ENCODE results near the gene GADL1. TPM values are rescaled to one million over a fixed set of nuclear protein-coding genes. Genes with fewer than 3 reads are reported as not detected.

The GADL1 gene
- total and polyA plus RNA-seq, 3 donors from 2014 or later: 0.08 to 0.30 TPM; not detected in 1

DNA sequence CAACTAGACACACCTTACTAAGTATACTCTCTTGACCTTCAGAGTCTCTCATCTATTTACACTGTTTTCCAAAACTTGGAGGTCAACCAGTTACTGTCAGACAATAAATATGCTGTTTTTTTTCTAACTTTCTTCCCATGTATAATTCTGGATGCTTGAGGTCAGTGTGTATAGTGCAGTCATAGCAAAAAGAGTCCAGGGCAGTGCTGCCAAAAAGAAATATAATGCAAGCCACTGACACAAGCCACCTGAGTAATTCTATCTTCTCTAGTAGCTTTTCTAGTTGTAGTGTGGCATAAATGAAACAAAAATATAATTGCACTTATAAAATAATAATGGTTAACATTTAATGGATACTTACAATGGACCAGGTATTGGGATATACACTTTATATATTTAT lies 21.6 kb downstream of the GADL1 start:
- intact Hi-C loops (cut with DNase I; ENCODE audit: low total_unique reads): no loop called here
- Histone ChIP-seq H3K4me1 (no peaks in the 10 kb centered on the region), H3K27ac (no peak overlapping the region), H3K36me3 (ENCODE audit: low read depth, missing control alignments) (no peaks in the 10 kb centered on the region), H3K9me3 (no peaks in the 10 kb centered on the region), H3K27me3 (no peaks in the 10 kb centered on the region), H3K4me3 (no peak overlapping the region)
- DNase-seq: no peak
- TF ChIP-seq POLR2A (IDR thresholded peaks at IDR 0.05) (no peak), CTCF (IDR thresholded peaks at IDR 0.05) (no peak)

DNA sequence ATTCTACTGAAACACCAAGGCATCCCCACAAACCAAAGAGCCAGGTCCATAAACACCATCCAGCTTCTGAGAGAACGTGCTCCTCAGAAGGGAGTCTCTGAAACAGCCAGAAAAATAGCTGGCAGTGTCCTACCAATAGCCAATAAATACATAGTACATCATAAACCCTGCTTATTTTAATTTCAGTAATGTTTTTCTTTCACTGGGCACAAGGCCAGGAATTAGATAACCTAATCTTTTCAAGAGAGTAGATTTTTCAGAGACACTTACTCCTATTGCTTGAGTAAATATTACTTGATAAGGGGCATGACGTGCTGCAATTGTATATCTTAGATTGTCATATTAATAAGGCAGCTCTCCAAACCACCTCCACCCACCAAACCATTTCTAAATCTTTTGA lies 22.7 kb downstream of the GADL1 start:
- H3K27me3 ChIP-seq: no peaks in the 10 kb centered on the region
- H3K4me1 ChIP-seq: no peaks in the 10 kb centered on the region
- TF ChIP-seq CTCF (IDR thresholded peaks at IDR 0.05): no peak
- TF ChIP-seq POLR2A (IDR thresholded peaks at IDR 0.05): no peak
- DNase-seq: no peak
- intact Hi-C loops (cut with DNase I; ENCODE audit: low total_unique reads): no loop called here
- H3K27ac ChIP-seq: no peak overlapping the region
- WGBS, 2 donors: 46 to 50% methylated on average over 2 of the region's 2 CpGs
- H3K4me3 ChIP-seq: no peak overlapping the region
- H3K9me3 ChIP-seq: no peaks in the 10 kb centered on the region
- no peaks in the 10 kb centered on the region for H3K36me3 ChIP-seq (ENCODE audit: low read depth, missing control alignments)

GRCh38 chr3:30864836-30865235 lies 29.6 kb downstream of the GADL1 start:
- no peak for DNase-seq
- Histone ChIP-seq H3K4me3 (no peak overlapping the region), H3K9me3 (no peaks in the 10 kb centered on the region), H3K4me1 (no peaks in the 10 kb centered on the region), H3K27me3 (no peaks in the 10 kb centered on the region), H3K27ac (no peak overlapping the region), H3K36me3 (ENCODE audit: low read depth, missing control alignments) (no peaks in the 10 kb centered on the region)
- whole genome bisulfite sequencing, 2 donors: 84 to 88% methylated on average over 2 of the region's 2 CpGs
- intact Hi-C loops (cut with DNase I; ENCODE audit: low total_unique reads): no loop called here
- TF ChIP-seq POLR2A (IDR thresholded peaks at IDR 0.05) (no peak), CTCF (IDR thresholded peaks at IDR 0.05) (no peak)

DNA sequence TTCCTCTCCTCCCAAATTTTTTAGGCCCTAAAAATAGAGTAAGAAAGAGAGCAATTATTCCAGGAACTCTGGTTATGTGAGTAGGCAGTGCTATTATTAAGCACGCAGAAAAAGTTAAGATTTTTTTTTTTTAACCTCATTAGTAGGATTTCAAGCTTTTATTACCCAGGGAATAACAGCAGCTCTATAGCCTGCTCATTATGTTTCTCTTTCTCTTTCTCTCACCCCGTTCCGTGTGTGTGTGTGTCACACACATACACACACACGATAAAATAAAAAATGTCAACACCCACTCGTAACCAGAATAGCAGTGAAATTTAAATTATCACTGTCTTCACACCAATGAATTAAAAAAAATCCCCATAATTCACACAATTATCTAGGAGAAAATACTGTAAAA lies 30.3 kb downstream of the GADL1 start:
- H3K9me3 ChIP-seq: no peaks in the 10 kb centered on the region
- no peak overlapping the region for H3K27ac ChIP-seq
- no peak overlapping the region for H3K4me3 ChIP-seq
- no peak for DNase-seq
- WGBS, 2 donors: 49 to 64% methylated on average over 5 of the region's 5 CpGs
- no peaks in the 10 kb centered on the region for H3K36me3 ChIP-seq (ENCODE audit: low read depth, missing control alignments)
- intact Hi-C loops (cut with DNase I; ENCODE audit: low total_unique reads): no loop called here
- H3K27me3 ChIP-seq: no peaks in the 10 kb centered on the region
- TF ChIP-seq CTCF (IDR thresholded peaks at IDR 0.05) (no peak), POLR2A (IDR thresholded peaks at IDR 0.05) (no peak)
- H3K4me1 ChIP-seq: no peaks in the 10 kb centered on the region

DNA sequence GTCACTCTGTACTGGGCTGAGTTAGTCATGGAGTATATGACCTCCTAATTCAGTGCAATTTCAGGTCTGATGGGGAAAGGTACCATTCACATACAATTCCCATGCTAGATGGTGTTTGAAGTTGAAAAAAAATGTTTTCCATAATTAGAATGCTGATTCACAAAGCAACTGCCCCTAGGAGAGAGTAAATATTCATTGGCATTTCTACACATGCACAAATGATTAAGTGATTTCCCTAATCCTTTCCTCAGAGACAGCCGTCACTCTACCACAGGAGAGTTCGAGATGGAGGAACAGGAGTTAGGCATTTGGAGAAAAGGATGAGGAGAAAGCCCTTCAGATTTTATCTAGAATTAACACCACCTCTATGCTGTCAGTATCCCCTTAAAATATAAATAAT lies 32.5 kb downstream of the GADL1 start:
- no peaks in the 10 kb centered on the region for H3K27me3 ChIP-seq
- DNase-seq: no peak
- H3K36me3 ChIP-seq (ENCODE audit: low read depth, missing control alignments): no peaks in the 10 kb centered on the region
- 91 to 94% methylated on average over 2 of the region's 2 CpGs for WGBS, 2 donors
- H3K9me3 ChIP-seq: no peaks in the 10 kb centered on the region
- no peak overlapping the region for H3K27ac ChIP-seq
- no peaks in the 10 kb centered on the region for H3K4me1 ChIP-seq
- H3K4me3 ChIP-seq: no peak overlapping the region
- no peak for TF ChIP-seq POLR2A (IDR thresholded peaks at IDR 0.05)
- TF ChIP-seq CTCF (IDR thresholded peaks at IDR 0.05): no peak
- intact Hi-C loops (cut with DNase I; ENCODE audit: low total_unique reads): no loop called here
